GM20000 (cell line): Measurements from ENCODE around the gene DHX30.
"Not testable (repeated sequence)": the region's sequence is repeated elsewhere in the genome, so short reads cannot be mapped to it uniquely, and the experiment has no call there.

Experiments
- DNase-seq: peaks from one replicate; pipeline ENCODE4 v3.0.0; 2012; ENCODE audit warnings: low spot score
- CTCF ChIP-seq: IDR thresholded peaks from 2 replicates; pipeline ENCODE4 v1.5.1; 2012; ENCODE audit warnings: mild to moderate bottlenecking, control low read depth; ENCODE audit errors: extremely low read depth, missing control alignments

Gene DHX30

GRCh38 chr3:47802734-47803479 lies at the start of gene DHX30:
Gene DHX30, plus strand, starts transcription at chr3:47803138. Its CDS starts 7,546 bp downstream, at chr3:47810684.
- no peak for TF ChIP-seq CTCF
- peak; percentile 97 for DNase-seq

DNA sequence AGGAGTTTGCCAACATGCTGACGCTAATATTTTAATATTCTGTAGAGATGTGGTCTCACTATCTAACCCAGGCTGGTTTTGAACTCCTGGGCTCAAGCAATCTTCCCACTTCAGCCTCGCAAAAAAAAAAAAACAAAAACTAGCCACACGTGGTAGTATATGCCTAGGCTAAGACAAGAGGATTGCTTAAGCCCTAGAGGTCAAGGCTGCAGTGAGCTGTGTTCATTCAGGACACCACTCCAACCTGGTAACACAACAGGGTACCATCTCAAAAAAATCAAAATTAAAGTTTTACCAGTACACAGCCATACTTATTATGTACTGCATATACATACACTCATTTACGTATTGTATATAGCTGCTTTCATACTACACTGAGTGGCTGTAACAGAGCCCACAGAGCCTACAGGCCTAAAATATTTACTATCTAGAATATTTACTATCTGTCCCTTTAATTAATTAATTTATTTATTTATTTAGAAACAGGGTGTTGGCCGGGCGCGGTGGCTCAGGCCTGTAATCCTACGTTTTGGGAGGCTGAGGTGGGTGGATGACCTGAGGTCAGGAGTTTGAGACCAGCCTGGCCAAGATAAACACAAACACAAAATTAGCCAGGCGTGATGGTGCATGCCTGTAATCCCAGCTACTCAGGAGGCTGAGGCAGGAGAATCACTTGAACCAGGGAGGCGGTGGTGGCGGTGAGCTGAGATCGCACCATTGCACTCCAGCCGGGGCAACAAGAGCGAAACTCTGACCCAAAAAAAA lies 44.5 kb upstream of the DHX30 start:
- no peak for DNase-seq
- TF ChIP-seq CTCF: no peak

DNA sequence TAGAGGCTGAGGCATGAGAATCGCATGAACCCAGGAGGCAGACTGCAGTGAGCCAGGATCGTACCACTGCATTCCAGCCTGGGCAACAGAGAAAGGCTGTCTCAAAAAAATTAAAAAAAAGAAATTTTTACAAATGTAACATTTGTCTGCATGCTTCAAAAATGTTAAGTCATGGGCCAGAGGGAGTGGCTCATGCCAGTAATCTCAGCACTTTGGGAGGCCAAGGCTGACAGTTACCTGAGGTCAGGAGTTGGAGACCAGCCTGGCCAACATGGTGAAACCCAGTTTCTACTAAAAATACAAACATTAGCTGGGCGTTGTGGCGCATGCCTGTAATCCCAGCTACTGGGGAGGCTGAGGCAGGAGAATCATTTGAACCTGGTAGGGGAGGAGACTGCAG lies 42.7 kb upstream of the DHX30 start:
- DNase-seq: not testable (repeated sequence)

GRCh38 chr3:47761046-47761445 lies 41.9 kb upstream of the DHX30 start:
- DNase-seq: no peak
- TF ChIP-seq CTCF: no peak

- no peak for DNase-seq
- no peak for TF ChIP-seq CTCF
Measured at GRCh38 chr3:47762233-47762632, 40.7 kb upstream of the DHX30 start.

DNA sequence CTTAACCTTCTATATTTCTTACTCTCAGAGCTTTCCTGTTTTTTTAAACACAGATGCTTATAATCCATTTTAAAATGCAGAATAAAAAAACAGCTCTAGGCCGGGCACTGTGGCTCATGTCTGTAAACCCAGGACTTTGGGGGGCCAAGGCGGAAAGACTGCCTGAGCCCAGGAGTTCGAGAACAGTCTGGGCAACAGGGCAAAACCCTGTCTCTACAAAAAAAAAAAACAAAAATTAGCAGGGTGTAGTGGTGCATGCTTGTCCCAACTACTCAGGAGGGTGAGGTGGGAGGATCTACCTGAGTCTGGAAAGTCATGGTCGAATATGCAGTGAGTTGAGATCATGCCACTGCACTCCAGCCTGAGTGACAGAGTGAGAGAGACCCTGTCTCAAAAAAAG lies 36.8 kb upstream of the DHX30 start:
- TF ChIP-seq CTCF: no peak
- no peak for DNase-seq

DNA sequence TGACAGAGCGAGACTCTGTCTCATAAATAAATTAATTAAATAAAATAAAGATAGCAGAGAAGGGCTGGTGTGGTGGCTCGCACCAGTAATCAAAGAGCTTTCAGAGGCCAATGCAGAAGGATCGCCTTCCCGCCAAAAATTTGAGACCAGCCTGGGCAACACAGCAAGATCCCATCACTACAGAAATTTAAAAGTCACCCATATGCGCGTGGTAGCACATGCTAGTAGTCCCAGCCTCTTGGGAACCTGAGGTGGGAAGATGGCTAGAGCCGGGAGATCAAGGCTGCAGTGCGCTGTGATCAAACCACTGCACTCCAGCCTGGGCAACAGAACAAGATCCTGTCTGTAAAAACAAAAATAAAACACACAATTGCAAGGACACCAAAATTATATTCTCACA lies 30.9 kb upstream of the DHX30 start:
- no peak for DNase-seq
- TF ChIP-seq CTCF: no peak
